Spinal cord (tissue), 10 donors: ENCODE data around the gene SLC7A14. TPM values are rescaled to one million over a fixed set of nuclear protein-coding genes. Genes with fewer than 3 reads are reported as not detected.

ENCODE experiments used
- DNase-seq, 6 donors: peaks; one replicate each; pipeline versions ENCODE4 v3.0.0 to v3.0.0-alpha.2; 2013 to 2015; ENCODE audit warnings: low spot score in 6 of 6, low read depth in 4 of 6
- H3K27ac ChIP-seq: one replicate; pipeline ENCODE4 v1.5.1; 2013; ENCODE audit warnings: low read depth, low read length, control low read depth
- H3K27me3 ChIP-seq: one replicate; pipeline ENCODE4 v1.6.1; 2013; ENCODE audit warnings: low read length; ENCODE audit not compliant: control insufficient read depth, insufficient read depth
- H3K36me3 ChIP-seq: one replicate; pipeline ENCODE4 v1.6.1; 2013; ENCODE audit warnings: low read length; ENCODE audit not compliant: control insufficient read depth, insufficient read depth
- H3K4me1 ChIP-seq: one replicate; pipeline ENCODE4 v1.6.1; 2013; ENCODE audit warnings: low read length; ENCODE audit not compliant: control insufficient read depth, insufficient read depth
- H3K4me3 ChIP-seq: one replicate; pipeline ENCODE4 v1.5.1; 2013; ENCODE audit warnings: low read depth, low read length, control low read depth
- H3K9me3 ChIP-seq: one replicate; pipeline ENCODE4 v1.6.1; 2013; ENCODE audit warnings: low read length; ENCODE audit not compliant: control insufficient read depth, insufficient read depth
- WGBS: methylation state at CpG from one replicate; pipeline ENCODE4 v1.1.5; 2013; ENCODE audit warnings: missing lambda C conversion rate; ENCODE audit not compliant: insufficient coverage; 5-methylcytosine and 5-hydroxymethylcytosine counted together
- polyA plus RNA-seq, 2 donors: library from polyadenylated mRNA; unstranded; fragments of 120-200 nt; gene quantifications; one replicate each; pipeline ENCODE4 v1.2.1, GENCODE V29; 2013; ENCODE audit not compliant: insufficient read length in 2 of 2
- total RNA-seq, 2 donors: library from RNA; depleted of rRNA in 1 of 2; stranded (reverse); fragments of 120-200 nt in 1 of 2; fragments of >200 nt in 1 of 2; gene quantifications; one replicate each; pipeline versions ENCODE4 v1.2.3 to v1.2.4, GENCODE V29; 2013 to 2014
- donor health status: healthy.

SLC7A14 gene
- total and polyA plus RNA-seq, 4 donors = 8.2 to 48.9 (median 15.8) TPM

DNA sequence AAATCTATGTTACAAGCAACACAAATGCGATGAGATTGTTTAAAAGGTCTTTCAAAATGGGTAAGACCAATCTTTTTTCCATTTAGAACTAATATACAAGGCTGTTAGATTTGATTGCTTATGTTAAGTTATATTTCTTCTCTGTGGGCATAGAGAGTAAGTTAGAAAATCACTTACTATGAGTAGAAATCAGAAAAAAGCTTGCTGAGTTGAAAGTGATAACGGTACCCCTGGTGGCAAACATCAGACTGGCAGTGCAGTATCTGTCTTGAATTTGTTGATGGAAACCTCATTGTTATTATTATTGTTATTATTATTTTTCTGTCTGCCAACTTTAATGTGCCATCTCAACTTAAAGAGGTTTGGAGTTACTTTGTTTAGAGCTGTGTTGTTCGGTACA lies 154.8 kb downstream of the SLC7A14 start:
- no peaks in the 10 kb centered on the region for H3K9me3 ChIP-seq
- no peak overlapping the region for H3K4me3 ChIP-seq
- WGBS = no CpG with 5 or more reads among the region's 3 CpGs
- peaks cover 5% of the 10 kb centered on the region for H3K36me3 ChIP-seq
- no peak overlapping the region for H3K27ac ChIP-seq
- peaks cover 7% of the 10 kb centered on the region for H3K4me1 ChIP-seq
- no peaks in the 10 kb centered on the region for H3K27me3 ChIP-seq
- no peak for DNase-seq

DNA sequence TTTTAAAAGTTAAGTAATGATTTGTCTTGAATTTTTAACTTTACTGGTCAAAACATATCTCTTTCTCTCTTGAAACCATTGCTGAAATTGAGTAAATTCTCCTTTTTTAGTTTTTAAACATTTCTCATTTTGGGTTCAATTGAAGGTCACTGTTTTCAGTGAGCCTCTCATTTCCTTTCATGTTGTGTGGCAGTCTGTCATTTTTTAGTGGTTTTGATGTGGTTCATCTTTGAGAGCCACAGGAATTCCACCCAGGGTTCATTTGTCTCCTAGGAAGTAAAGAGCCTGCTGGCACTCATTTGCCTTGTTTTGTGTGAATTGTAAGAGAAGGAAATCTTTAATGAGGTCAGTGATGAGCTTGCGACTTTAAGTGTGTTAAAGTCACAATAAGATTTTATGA lies 156.8 kb downstream of the SLC7A14 start:
- no peaks in the 10 kb centered on the region for H3K27me3 ChIP-seq
- H3K4me3 ChIP-seq = no peak overlapping the region
- H3K9me3 ChIP-seq = no peaks in the 10 kb centered on the region
- peak overlapping the region; percentile 31 for H3K27ac ChIP-seq
- no CpG with 5 or more reads among the region's 1 CpG for WGBS
- DNase-seq = peak in 1 of 6 donors; percentile 42
- H3K4me1 ChIP-seq = peaks cover 14% of the 10 kb centered on the region
- peaks cover 5% of the 10 kb centered on the region for H3K36me3 ChIP-seq

DNA sequence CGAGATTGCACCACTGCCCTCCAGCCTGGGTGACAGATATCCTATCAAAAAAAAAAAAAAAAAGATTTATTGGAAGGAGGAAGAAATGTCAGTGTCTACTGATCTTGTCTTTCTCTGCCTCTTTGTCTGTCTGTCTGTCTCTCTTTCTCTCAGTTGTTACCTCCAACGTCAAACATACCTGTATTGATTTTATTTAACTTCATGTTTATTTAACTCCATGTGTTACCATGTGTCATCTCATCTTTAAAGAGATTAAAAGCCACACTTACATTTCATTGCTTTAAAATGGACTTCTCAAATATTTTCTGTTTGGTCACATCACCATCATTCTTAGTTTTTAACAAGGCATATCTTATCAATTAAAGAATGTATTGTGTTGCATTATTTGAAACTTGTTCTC lies 157.8 kb downstream of the SLC7A14 start:
- Histone ChIP-seq H3K27me3 (no peaks in the 10 kb centered on the region), H3K36me3 (peaks cover 5% of the 10 kb centered on the region), H3K4me3 (no peak overlapping the region), H3K4me1 (peaks cover 14% of the 10 kb centered on the region), H3K27ac (no peak overlapping the region), H3K9me3 (no peaks in the 10 kb centered on the region)
- WGBS = no CpG with 5 or more reads among the region's 2 CpGs
- no peak for DNase-seq

DNA sequence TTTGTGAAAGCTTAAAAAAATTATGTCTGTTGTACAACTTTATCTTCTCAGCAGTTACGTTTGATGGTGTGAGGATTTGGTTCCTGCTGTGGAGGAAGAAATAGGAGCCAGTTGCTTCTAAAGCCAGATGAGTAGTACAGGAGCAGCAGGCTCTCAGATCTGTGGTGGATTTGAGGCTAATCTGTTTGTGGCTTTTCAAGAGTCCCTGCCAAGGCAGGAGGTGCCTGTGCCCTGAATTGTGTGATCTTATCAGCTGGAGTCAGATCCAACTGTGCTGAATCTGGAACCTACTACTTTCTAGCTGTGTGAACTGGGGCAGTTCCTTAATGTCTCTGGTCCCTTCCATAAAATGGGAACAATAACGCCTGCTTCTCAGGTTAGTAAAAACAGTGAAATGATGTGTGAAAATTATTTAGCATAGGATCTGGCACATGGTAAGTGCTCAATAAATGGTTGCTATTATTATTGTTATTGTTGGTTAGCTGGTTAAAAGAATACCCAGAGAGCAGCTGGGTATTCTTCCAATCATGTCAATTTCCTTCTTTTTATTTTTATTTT lies 159.6 kb downstream of the SLC7A14 start:
- peak overlapping the region; percentile 79 for H3K27ac ChIP-seq
- DNase-seq = no peak
- H3K4me3 ChIP-seq = no peak overlapping the region

DNA sequence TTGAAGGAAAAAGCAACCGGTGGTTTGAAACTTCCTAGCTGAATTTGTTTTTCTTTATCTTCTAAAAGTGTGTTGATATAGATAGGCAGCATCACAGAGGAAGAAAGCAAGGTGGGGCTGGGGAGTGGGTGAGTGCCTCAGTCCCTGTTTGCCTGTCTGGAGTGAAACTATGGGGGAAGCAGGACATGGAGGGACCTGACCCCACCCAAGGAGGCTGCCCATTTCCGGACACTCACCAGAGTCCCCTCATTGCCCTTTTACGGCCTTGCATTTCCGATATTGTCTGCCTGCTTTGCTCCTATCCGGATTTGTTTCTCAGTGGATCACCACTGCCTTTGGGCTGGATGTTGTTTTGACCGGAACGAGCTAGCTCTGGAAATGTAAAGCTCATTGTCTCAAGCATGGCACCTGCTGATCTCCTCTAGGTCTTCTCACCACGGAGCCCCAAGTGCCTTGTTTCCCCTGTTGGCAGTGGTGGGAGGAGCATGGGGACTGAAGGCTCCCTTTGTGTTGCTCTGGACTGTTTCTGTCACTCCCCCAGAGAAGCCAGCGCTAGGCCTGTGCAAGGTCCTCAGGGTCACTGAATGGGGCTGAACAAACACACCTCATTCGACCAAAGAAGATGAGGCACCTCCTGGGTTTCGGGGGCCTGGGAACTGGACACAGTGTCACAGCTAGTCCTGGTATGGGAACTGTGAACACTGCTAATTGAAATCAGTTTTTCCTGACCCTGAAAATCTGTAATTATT lies 160.2 kb downstream of the SLC7A14 start:
- WGBS = 42% methylated on average over 9 of the region's 11 CpGs
- peaks cover 18% of the 10 kb centered on the region for H3K4me1 ChIP-seq
- peak overlapping the region; percentile 79 for H3K27ac ChIP-seq
- no peaks in the 10 kb centered on the region for H3K9me3 ChIP-seq
- no peaks in the 10 kb centered on the region for H3K36me3 ChIP-seq
- DNase-seq = peak in 1 of 6 donors; percentile 58
- no peaks in the 10 kb centered on the region for H3K27me3 ChIP-seq
- H3K4me3 ChIP-seq = no peak overlapping the region

More for the DNA sequence above, 159.6 kb downstream of the SLC7A14 start:
- H3K9me3 ChIP-seq = no peaks in the 10 kb centered on the region
- H3K27me3 ChIP-seq = no peaks in the 10 kb centered on the region
- H3K4me1 ChIP-seq = peaks cover 15% of the 10 kb centered on the region
- 62% methylated on average over 2 of the region's 2 CpGs for WGBS
- H3K36me3 ChIP-seq = no peaks in the 10 kb centered on the region

DNA sequence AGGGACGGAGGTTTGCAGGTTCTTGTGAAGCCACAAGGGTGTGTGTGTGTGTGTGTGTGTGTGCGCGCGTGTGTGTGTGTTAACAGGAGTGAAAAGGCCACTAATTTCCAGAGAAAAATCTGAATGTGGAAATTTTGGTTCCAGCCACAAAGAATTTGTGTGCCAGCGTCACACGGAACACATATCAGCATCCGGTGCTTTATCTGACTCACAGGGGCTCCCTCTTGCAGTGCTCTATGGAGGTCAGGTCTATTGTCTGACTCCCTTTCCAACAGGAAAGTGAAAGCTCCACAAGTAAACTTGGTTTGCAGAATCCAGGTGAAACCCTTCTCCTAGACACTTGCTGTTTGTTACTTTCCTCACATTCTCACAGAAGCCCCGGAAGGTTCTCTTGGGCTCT lies 161.0 kb downstream of the SLC7A14 start:
- peak overlapping the region; percentile 79 for H3K27ac ChIP-seq
- H3K9me3 ChIP-seq = no peaks in the 10 kb centered on the region
- no peaks in the 10 kb centered on the region for H3K36me3 ChIP-seq
- H3K27me3 ChIP-seq = no peaks in the 10 kb centered on the region
- H3K4me3 ChIP-seq = no peak overlapping the region
- H3K4me1 ChIP-seq = peaks cover 22% of the 10 kb centered on the region
- DNase-seq = no peak
- 83% methylated on average over 7 of the region's 8 CpGs for WGBS

DNA sequence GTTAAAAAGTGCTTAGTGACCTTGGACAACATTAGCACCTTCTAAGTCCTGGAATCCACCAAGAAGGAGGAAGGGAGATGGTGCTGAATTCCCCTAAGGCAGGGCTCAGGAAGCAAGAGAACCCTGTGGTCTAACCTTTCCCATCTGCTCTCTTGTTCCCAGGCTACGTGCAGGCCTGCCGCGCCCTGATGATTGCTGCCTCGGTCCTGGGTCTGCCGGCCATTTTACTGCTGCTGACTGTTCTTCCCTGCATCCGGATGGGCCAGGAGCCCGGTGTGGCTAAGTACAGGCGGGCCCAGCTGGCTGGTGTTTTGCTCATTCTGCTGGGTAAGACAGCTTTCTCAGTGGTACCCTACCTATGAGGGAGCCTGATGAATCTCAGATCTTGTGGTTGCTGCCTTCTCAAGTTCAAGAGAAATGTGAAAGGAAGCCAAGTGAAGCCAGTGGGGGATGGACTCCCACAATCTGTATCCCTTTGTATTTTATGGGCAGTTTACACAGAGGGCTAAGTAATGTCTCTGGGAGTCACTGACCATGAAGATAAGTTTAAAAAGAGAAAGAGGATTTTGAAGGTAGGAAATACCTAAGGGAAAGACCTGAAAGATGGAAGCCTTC lies 162.8 kb downstream of the SLC7A14 start:
- H3K27me3 ChIP-seq = peaks cover 14% of the 10 kb centered on the region
- H3K4me1 ChIP-seq = peaks cover 38% of the 10 kb centered on the region
- WGBS = 79% methylated on average over 5 of the region's 8 CpGs
- no peak overlapping the region for H3K4me3 ChIP-seq
- H3K9me3 ChIP-seq = no peaks in the 10 kb centered on the region
- H3K27ac ChIP-seq = peak overlapping the region; percentile 1
- no peak for DNase-seq
- H3K36me3 ChIP-seq = no peaks in the 10 kb centered on the region

DNA sequence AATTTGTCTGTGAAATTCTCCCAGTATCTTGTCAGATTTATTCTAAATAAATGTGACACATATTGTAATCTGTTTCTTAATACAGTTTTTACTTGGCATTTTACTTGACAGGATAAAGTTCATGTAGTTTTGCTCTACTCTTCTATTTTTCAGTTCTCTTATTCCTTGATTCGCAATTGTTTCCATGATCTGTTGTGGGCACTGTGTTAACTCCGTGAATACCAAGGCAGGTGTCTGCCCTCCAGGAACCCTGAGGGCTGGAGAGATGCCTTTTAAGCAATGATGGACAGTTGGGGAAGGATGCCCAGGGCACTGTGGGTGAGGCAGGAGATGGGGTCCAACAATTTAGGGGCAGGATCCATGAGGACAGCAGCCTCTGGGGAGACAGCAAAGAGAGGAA lies 164.1 kb downstream of the SLC7A14 start:
- Histone ChIP-seq H3K27ac (peak overlapping the region; percentile 86), H3K36me3 (no peaks in the 10 kb centered on the region), H3K4me3 (peak overlapping the region; percentile 44), H3K9me3 (no peaks in the 10 kb centered on the region), H3K4me1 (peaks cover 38% of the 10 kb centered on the region), H3K27me3 (peaks cover 16% of the 10 kb centered on the region)
- no peak for DNase-seq
- 75% methylated on average over 2 of the region's 2 CpGs for WGBS

DNA sequence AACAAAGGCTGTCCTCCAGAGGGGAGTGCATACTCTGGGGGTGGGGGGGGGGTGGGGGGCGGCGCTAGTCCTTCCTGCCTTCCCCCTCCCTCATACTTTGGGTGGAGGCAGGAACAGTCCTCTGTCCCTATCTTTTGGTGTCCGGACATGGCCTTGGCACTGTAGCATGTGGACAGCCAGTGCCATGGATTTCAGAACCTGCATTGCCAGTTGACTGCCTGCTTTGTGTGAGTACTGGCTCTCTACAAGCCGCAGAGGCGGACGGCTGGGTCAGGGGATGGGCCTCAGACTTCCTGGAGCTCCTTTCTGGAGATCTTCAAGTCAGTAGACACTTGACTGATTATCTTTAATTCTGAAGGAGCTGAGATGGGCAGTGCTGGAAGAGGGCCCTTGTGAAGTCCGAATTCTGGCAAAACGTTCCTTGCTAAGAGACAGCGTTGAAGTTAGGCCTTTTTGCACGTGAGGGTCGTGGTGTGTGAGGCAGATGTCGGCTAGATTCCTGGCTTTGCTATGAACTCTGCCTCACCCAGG lies 164.7 kb downstream of the SLC7A14 start:
- Histone ChIP-seq H3K9me3 (no peaks in the 10 kb centered on the region), H3K4me1 (peaks cover 38% of the 10 kb centered on the region), H3K36me3 (no peaks in the 10 kb centered on the region), H3K27ac (peak overlapping the region; percentile 86), H3K27me3 (peaks cover 16% of the 10 kb centered on the region), H3K4me3 (peak overlapping the region; percentile 44)
- WGBS = 37% methylated on average over 5 of the region's 12 CpGs
- peak in 2 of 6 donors; percentile 21 to 46 for DNase-seq
